Measurements from ENCODE around the gene PEF1.

DNA sequence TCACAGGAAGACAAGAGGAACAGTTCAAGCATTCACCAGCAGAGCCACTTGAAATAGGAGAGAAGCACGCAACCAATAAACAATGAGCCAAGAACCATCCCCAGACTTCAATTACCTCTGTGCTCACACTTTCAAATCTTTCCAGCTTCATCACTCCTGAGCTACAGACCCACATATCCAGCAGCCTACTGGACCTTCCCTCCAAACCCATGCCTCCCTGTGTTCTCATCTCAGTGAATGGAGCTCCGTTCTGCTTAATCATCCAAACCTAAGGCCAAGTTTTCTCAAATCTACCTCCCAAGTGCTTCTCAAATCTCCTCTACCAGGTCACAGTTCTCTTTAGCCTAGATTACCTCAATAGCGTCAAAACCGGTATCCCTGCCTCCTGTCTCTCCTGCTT is 3.7 kb downstream of the PEF1 start:
- TF ChIP-seq CTCF (IDR thresholded peaks at IDR 0.05; ENCODE audit: insufficient read depth, low read depth, low read length): no peak
- TF ChIP-seq EZH2 (IDR thresholded peaks at IDR 0.05; ENCODE audit: insufficient read depth, low read length): no peak
